Measurements from ENCODE around the gene GTF3C2. TPM values are rescaled to one million over a fixed set of nuclear protein-coding genes. Genes with fewer than 3 reads are reported as not detected.

Gene GTF3C2
- total RNA-seq, 1 donor, result 36.7 TPM

- DNase-seq (ENCODE audit: low read depth), result no peak
- no peak overlapping the region for H3K4me3 ChIP-seq (ENCODE audit: low read depth, low read length)
- TF ChIP-seq CTCF (IDR thresholded peaks at IDR 0.05; ENCODE audit: insufficient read depth, low read depth, low read length), result no peak
Observed at GRCh38 chr2:27381577-27382181, 25.1 kb upstream of the GTF3C2 start.

- TF ChIP-seq CTCF (IDR thresholded peaks at IDR 0.05; ENCODE audit: insufficient read depth, low read depth, low read length), result no peak
- DNase-seq (ENCODE audit: low read depth), result peak; percentile 96
- peak within 1 kb of the TSS; percentile 78 for H3K4me3 ChIP-seq (ENCODE audit: low read depth, low read length)
Observed at GRCh38 chr2:27380626-27381545, 24.3 kb upstream of the GTF3C2 start, which contains the start of gene ZNF513. ZNF513 (minus strand) TSS chr2:27380734; CDS start chr2:27380526, 208 bp downstream.

- DNase-seq (ENCODE audit: low read depth), result peak; percentile 68
- no peak for TF ChIP-seq CTCF (IDR thresholded peaks at IDR 0.05; ENCODE audit: insufficient read depth, low read depth, low read length)
- peak overlapping the region; percentile 78 for H3K4me3 ChIP-seq (ENCODE audit: low read depth, low read length)
Observed at GRCh38 chr2:27379836-27380625, 23.5 kb upstream of the GTF3C2 start.

GRCh38 chr2:27379383-27379835 lies 22.8 kb upstream of the GTF3C2 start:
- peak overlapping the region; percentile 78 for H3K4me3 ChIP-seq (ENCODE audit: low read depth, low read length)
- no peak for TF ChIP-seq CTCF (IDR thresholded peaks at IDR 0.05; ENCODE audit: insufficient read depth, low read depth, low read length)
- no peak for DNase-seq (ENCODE audit: low read depth)

- H3K4me3 ChIP-seq (ENCODE audit: low read depth, low read length), result no peak overlapping the region
- TF ChIP-seq CTCF (IDR thresholded peaks at IDR 0.05; ENCODE audit: insufficient read depth, low read depth, low read length), result no peak
- no peak for DNase-seq (ENCODE audit: low read depth)
Observed at GRCh38 chr2:27378809-27379290, 22.3 kb upstream of the GTF3C2 start.

GRCh38 chr2:27378096-27378808 lies 21.7 kb upstream of the GTF3C2 start:
- DNase-seq (ENCODE audit: low read depth), result no peak
- H3K4me3 ChIP-seq (ENCODE audit: low read depth, low read length), result no peak overlapping the region
- TF ChIP-seq CTCF (IDR thresholded peaks at IDR 0.05; ENCODE audit: insufficient read depth, low read depth, low read length), result peak; percentile 27

Measured in fibroblast of villous mesenchyme (primary cell).